Fibroblast of lung (primary cell): ENCODE data around the gene EYS. TPM values are rescaled to one million over a fixed set of nuclear protein-coding genes. Genes with fewer than 3 reads are reported as not detected.

ENCODE experiments used
- DNase-seq, 2 donors: peaks; one replicate each; pipeline versions ENCODE4 v3.0.0 to v3.0.0-alpha.2; 2010; ENCODE audit warnings: low read depth in 2 of 2
- H2AFZ ChIP-seq: 2 replicates; pipeline ENCODE4 v1.5.1; 2012; ENCODE audit warnings: low read length, control low read depth, inconsistent platforms
- H3K27ac ChIP-seq: 2 replicates; pipeline ENCODE4 v1.5.1; 2011; ENCODE audit warnings: low read length, control low read depth; ENCODE audit not compliant: insufficient read depth
- H3K27me3 ChIP-seq: 2 replicates; pipeline ENCODE4 v1.5.1; 2011; ENCODE audit warnings: mild to moderate bottlenecking, low read length; ENCODE audit not compliant: control insufficient read depth, insufficient read depth
- H3K36me3 ChIP-seq: 2 replicates; pipeline ENCODE4 v1.5.1; 2011; ENCODE audit warnings: low read length; ENCODE audit not compliant: control insufficient read depth, insufficient read depth
- H3K4me1 ChIP-seq: 2 replicates; pipeline ENCODE4 v1.5.1; 2011; ENCODE audit warnings: low read length; ENCODE audit not compliant: control insufficient read depth, insufficient read depth; ENCODE audit errors: extremely low read depth
- H3K4me2 ChIP-seq: 2 replicates; pipeline ENCODE4 v1.5.1; 2011; ENCODE audit warnings: low read length, control low read depth; ENCODE audit not compliant: insufficient read depth; ENCODE audit errors: extremely low read depth
- H3K4me3 ChIP-seq, 4 experiments: fragments of 200-600 bp in 1 of 4; sonication (generic) in 1 of 4; replicated peaks in 1 of 4; 2 replicates each; pipeline ENCODE4 v1.5.1; 2011 to 2016; ENCODE audit warnings: low read length in 4 of 4, low read depth in 3 of 4, mild to moderate bottlenecking in 3 of 4, control low read depth in 2 of 4, inconsistent platforms in 1 of 4, mixed read lengths in 1 of 4; ENCODE audit not compliant: insufficient read depth in 1 of 4; ENCODE audit errors: control extremely low read depth in 1 of 4
- H3K79me2 ChIP-seq: 2 replicates; pipeline ENCODE4 v1.5.1; 2012; ENCODE audit warnings: mild to moderate bottlenecking, low read length, inconsistent platforms; ENCODE audit not compliant: control insufficient read depth, insufficient read depth
- H3K9ac ChIP-seq: 2 replicates; pipeline ENCODE4 v1.5.1; 2011; ENCODE audit warnings: mild to moderate bottlenecking, low read length, control low read depth; ENCODE audit not compliant: insufficient read depth
- H3K9me3 ChIP-seq: 2 replicates; pipeline ENCODE4 v1.5.1; 2012; ENCODE audit warnings: low read depth, low read length; ENCODE audit not compliant: control insufficient read depth, insufficient read depth
- H4K20me1 ChIP-seq: 2 replicates; pipeline ENCODE4 v1.5.1; 2011; ENCODE audit warnings: low read length; ENCODE audit not compliant: control insufficient read depth, insufficient read depth; ENCODE audit errors: extremely low read depth
- EZH2 ChIP-seq: IDR thresholded peaks from 2 replicates; pipeline ENCODE4 v1.5.1; 2012; ENCODE audit warnings: low read length, control low read depth, mild to moderate bottlenecking; ENCODE audit errors: missing control alignments
- polyA plus RNA-seq, 2 donors: library from polyadenylated mRNA; depleted of rRNA in 1 of 2; stranded (reverse) in 1 of 2; unstranded in 1 of 2; fragments of >200 nt; gene quantifications; 2 replicates each; pipeline ENCODE4 v1.2.1, GENCODE V29; 2011 to 2012; ENCODE audit warnings: missing spikeins in 1 of 2
- total RNA-seq: library from RNA; depleted of rRNA; stranded (reverse); fragments of >200 nt; gene quantifications from 2 replicates; pipeline ENCODE4 v1.2.1, GENCODE V29; 2014
- TF ChIP-seq, protein P1 (sequence below), 2 donors: IDR thresholded peaks in 1 of 2; conservative IDR thresholded peaks in 1 of 2; 1 replicate in 1 of 2; 2 replicates in 1 of 2; pipeline ENCODE4 v1.5.1; 2011 to 2012; ENCODE audit warnings: low read length in 2 of 2, control low read depth in 1 of 2, inconsistent platforms in 1 of 2, low read depth in 1 of 2, mild to moderate bottlenecking in 1 of 2

EYS gene
- total and polyA plus RNA-seq, 2 donors (not counting 1 experiment from before 2014, with no cell fraction given), result under 0.01 TPM; not detected in 1

DNA sequence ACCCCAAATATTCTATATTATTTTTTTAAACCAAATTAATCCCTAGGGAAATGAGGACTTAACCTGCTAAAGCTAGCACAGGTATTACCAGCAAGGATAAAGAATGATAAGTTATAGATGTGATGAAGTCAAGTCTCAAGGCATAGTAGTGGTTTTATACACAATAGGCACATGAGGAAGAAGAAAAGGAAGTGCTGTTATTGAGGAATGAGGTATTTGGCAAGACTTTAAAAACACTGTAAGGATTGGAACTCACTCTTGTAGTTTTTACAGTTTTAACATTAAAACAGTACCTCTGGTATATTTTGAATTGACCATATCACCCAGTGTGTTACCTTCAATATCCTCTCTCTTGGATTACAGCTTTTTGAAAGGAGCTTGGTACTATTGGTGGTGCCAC lies 2016.8 kb downstream of the EYS start:
- H3K27ac ChIP-seq, result no peak overlapping the region
- H3K4me1 ChIP-seq, result no peaks in the 10 kb centered on the region
- no peaks in the 10 kb centered on the region for H3K9me3 ChIP-seq
- TF ChIP-seq, protein P1, sequence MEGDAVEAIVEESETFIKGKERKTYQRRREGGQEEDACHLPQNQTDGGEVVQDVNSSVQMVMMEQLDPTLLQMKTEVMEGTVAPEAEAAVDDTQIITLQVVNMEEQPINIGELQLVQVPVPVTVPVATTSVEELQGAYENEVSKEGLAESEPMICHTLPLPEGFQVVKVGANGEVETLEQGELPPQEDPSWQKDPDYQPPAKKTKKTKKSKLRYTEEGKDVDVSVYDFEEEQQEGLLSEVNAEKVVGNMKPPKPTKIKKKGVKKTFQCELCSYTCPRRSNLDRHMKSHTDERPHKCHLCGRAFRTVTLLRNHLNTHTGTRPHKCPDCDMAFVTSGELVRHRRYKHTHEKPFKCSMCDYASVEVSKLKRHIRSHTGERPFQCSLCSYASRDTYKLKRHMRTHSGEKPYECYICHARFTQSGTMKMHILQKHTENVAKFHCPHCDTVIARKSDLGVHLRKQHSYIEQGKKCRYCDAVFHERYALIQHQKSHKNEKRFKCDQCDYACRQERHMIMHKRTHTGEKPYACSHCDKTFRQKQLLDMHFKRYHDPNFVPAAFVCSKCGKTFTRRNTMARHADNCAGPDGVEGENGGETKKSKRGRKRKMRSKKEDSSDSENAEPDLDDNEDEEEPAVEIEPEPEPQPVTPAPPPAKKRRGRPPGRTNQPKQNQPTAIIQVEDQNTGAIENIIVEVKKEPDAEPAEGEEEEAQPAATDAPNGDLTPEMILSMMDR (conservative IDR thresholded peaks at IDR 0.05 in 1 of 2, IDR thresholded peaks at IDR 0.05 in 1 of 2; ENCODE audit: low read depth in 1 of 2, low read length in 2 of 2), result no peak
- no peak for TF ChIP-seq EZH2
- H3K4me3 ChIP-seq, result no peak overlapping the region
- H3K27me3 ChIP-seq, result no peaks in the 10 kb centered on the region
- no peak for DNase-seq
- H2AFZ ChIP-seq, result no peak overlapping the region
- H3K9ac ChIP-seq, result no peak overlapping the region
- H4K20me1 ChIP-seq, result peaks cover 2% of the 10 kb centered on the region
- H3K36me3 ChIP-seq, result no peaks in the 10 kb centered on the region
- H3K79me2 ChIP-seq, result no peaks in the 10 kb centered on the region
- H3K4me2 ChIP-seq, result no peak overlapping the region

DNA sequence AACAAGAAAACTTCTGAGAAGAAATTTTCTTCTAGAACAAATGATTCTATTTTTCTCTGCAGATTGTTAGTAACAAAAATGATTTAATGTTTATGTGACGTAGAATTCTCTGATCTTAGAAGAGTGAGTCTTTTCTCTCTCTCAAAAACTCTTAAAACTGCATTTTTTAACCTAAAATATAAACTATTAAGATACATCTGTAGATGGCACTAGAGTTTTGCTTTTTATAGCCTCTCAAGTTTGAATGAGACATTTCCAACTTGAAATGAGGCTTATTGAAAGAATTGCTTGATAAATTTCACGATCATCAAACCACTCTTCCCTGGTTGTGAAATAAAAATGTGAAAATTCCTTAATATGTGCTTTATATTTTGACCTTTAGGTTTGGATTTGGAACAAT lies 2017.6 kb downstream of the EYS start:
- TF ChIP-seq, protein P1 (conservative IDR thresholded peaks at IDR 0.05 in 1 of 2, IDR thresholded peaks at IDR 0.05 in 1 of 2; ENCODE audit: low read depth in 1 of 2, low read length in 2 of 2), result peak in 1 of 2 donors; percentile 11
- TF ChIP-seq EZH2, result no peak
- no peaks in the 10 kb centered on the region for H3K9me3 ChIP-seq
- no peaks in the 10 kb centered on the region for H3K79me2 ChIP-seq
- no peak overlapping the region for H3K4me2 ChIP-seq
- no peaks in the 10 kb centered on the region for H3K36me3 ChIP-seq
- no peak overlapping the region for H3K27ac ChIP-seq
- H3K9ac ChIP-seq, result no peak overlapping the region
- H3K4me1 ChIP-seq, result no peaks in the 10 kb centered on the region
- peaks cover 2% of the 10 kb centered on the region for H4K20me1 ChIP-seq
- H2AFZ ChIP-seq, result no peak overlapping the region
- H3K4me3 ChIP-seq, result no peak overlapping the region
- DNase-seq, result no peak
- no peaks in the 10 kb centered on the region for H3K27me3 ChIP-seq

GRCh38 chr6:63685446-63686379 lies 2021.3 kb downstream of the EYS start:
- DNase-seq, result no peak
- no peaks in the 10 kb centered on the region for H3K27me3 ChIP-seq
- no peak overlapping the region for H3K4me3 ChIP-seq
- no peak overlapping the region for H3K27ac ChIP-seq
- no peak overlapping the region for H2AFZ ChIP-seq
- no peak overlapping the region for H3K4me2 ChIP-seq
- H3K9me3 ChIP-seq, result no peaks in the 10 kb centered on the region
- peaks cover 2% of the 10 kb centered on the region for H3K79me2 ChIP-seq
- peaks cover 2% of the 10 kb centered on the region for H4K20me1 ChIP-seq
- no peak overlapping the region for H3K9ac ChIP-seq
- H3K36me3 ChIP-seq, result no peaks in the 10 kb centered on the region
- no peaks in the 10 kb centered on the region for H3K4me1 ChIP-seq
- TF ChIP-seq, protein P1 (conservative IDR thresholded peaks at IDR 0.05 in 1 of 2, IDR thresholded peaks at IDR 0.05 in 1 of 2; ENCODE audit: low read depth in 1 of 2, low read length in 2 of 2), result no peak
- TF ChIP-seq EZH2, result no peak
